Astrocyte of the cerebellum (primary cell): ENCODE data around the gene TTN.

Experiments
- DNase-seq: peaks from one replicate; pipeline ENCODE4 v3.0.0-alpha.2; 2011; ENCODE audit warnings: low read depth
- H3K4me3 ChIP-seq: 2 replicates; pipeline ENCODE4 v1.5.1; 2011; ENCODE audit warnings: mild to moderate bottlenecking, low read depth, low read length, moderate library complexity
- CTCF ChIP-seq: IDR thresholded peaks from 2 replicates; pipeline ENCODE4 v1.5.1; 2012; ENCODE audit warnings: low read length, low read depth, moderate library complexity, mild to moderate bottlenecking; ENCODE audit errors: missing control alignments
- in situ Hi-C: cut with HindIII; loops from 2 replicates; pipeline ENCODE4 v1.10.0; 2017; ENCODE audit warnings: low sequenced_read_pairs

Gene TTN

DNA sequence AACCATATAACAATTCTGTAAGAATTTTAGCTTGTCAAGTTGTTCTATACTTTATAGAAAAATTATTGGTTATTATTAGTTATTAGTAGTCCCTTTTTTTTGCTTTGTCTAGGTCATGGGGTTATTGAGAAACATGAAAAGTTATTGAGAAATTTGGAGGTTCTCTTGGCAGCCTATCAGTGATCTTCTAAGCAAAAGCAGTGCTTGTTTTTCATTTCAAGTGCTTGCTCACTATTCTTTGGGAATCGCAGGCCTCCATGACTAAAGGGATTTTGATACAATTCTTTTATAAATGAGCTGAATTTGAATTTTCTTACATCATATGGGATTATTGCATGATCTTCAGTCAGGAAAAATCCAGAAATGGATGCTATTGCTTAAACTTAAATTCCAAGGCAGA is 301.1 kb downstream of the TTN start:
- no peak overlapping the region for H3K4me3 ChIP-seq
- DNase-seq = no peak
- in situ Hi-C loops = loop anchor here (10.0 kb wide), 1 partner anchor 61 kb away; no protein-coding TSS in a partner anchor
- no peak for TF ChIP-seq CTCF

DNA sequence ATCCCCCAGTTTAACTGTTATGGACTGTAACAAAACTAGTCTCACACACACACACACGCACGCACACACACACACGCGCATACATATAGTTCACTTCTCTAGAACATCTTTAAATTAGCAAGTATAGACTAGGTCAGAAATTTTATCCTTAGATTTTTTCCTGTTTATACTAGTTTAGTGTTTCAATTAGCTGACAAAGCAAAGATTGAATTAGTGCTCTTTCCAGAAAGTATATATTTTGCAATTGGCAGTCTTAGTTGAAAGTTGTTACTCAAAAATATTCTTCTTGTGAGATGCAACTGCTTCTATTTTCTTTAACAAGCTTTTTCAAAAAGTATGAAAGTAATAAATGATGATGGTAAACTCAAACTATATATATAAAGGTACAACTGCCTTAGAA is 304.5 kb downstream of the TTN start:
- in situ Hi-C loops = loop anchor here (10.0 kb wide), 1 partner anchor 58 kb away; no protein-coding TSS in a partner anchor
- H3K4me3 ChIP-seq = no peak overlapping the region
- DNase-seq = no peak
- TF ChIP-seq CTCF = no peak

DNA sequence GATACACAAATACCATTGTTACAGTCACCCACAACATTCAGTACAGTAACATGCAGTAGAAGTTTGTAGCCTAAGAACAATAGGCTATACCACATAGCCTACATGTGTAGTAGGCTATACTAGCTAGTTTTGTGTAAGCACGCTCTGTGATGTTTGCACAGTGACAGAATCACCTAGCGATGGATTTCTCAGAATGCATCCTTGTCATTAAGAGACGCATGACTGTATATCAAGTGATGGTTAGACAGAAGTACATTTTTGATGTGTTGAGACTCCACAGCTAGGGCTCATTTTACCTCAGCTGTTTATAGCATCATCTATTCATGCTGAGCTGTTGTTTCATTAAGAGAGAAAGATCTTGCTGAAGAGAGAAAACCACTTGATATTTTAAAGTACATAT is 307.6 kb downstream of the TTN start:
- no peak for DNase-seq
- in situ Hi-C loops = loop anchor here (10.0 kb wide), 1 partner anchor 55 kb away; no protein-coding TSS in a partner anchor
- no peak for TF ChIP-seq CTCF
- no peak overlapping the region for H3K4me3 ChIP-seq

GRCh38 chr2:178498137-178498536 is 309.1 kb downstream of the TTN start:
- in situ Hi-C loops = no loop called here
- H3K4me3 ChIP-seq = no peak overlapping the region
- no peak for TF ChIP-seq CTCF
- DNase-seq = no peak

- DNase-seq = no peak
- no peak overlapping the region for H3K4me3 ChIP-seq
- in situ Hi-C loops = no loop called here
- TF ChIP-seq CTCF = no peak
These were observed 311.2 kb downstream of the TTN start for GRCh38 chr2:178496049-178496448.

DNA sequence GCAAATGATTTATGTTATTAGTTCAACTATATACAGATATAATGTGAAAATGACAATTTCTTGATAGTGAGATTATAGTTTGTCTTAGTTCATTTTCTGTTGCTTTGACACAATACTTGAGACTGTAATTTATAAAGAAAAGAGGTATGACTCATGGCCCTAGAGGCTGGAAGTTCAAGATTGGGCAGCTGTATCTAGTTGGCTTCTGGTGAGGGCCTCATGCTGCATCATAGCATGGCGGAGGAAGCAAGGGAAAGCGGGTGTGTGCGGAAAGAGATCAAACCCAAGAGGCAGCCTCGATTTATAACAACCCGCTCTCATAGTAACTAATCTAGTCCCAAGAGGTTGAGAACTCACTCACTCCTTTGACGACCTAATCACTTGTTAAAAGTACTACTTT is 315.6 kb downstream of the TTN start:
- DNase-seq = no peak
- in situ Hi-C loops = no loop called here
- H3K4me3 ChIP-seq = no peak overlapping the region
- TF ChIP-seq CTCF = no peak

GRCh38 chr2:178485356-178485755 is 321.9 kb downstream of the TTN start:
- TF ChIP-seq CTCF = no peak
- no peak for DNase-seq
- H3K4me3 ChIP-seq = no peak overlapping the region
- in situ Hi-C loops = no loop called here
